HG03558 (cell line): Measurements from ENCODE around the gene EGFL7.

Experiments
- ATAC-seq: cut with Tn5 transposase; IDR thresholded peaks from one replicate; pipeline ENCODE4 v1.9.1; 2021; ENCODE audit warnings: moderate number of reproducible peaks; ENCODE audit not compliant: unreplicated experiment; ENCODE audit errors: extremely low read depth

Gene EGFL7

DNA sequence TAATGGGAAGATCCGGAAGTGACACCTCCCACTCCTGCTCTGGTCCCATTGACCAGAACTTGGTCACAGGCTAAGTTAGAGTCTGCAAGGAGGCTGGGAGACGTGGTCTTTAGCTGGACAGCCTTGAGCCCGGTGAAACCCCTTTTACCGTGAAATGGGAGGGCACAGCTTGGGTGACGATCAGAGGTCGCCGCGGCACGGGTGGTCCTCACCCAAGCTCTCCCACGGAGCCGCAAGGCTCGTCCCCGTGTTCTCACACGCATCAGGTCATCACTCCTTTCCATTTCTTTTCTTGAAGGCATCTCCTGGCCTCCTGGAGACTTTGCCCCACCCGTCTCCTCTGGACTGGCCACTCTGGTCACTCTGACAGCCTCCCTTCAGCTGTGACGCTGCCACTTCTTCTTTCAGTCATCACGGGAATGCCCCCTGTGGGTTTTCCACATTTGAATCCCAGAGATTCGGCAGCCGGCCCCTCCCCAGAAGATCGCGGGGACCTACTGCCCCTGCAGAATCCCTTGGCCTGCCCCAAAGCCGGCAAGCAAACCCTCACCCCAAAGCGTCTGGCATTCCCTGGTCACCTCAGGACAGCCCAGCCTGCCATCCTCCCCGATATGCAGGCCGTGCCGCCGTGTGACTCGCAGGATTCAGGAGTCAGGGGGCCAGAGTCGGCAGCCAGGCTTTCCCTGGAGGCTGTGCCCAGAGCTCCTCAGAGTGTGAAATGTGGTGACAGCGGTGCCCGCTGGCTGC, 18.9 kb upstream of the EGFL7 start:
- no peak for ATAC-seq

DNA sequence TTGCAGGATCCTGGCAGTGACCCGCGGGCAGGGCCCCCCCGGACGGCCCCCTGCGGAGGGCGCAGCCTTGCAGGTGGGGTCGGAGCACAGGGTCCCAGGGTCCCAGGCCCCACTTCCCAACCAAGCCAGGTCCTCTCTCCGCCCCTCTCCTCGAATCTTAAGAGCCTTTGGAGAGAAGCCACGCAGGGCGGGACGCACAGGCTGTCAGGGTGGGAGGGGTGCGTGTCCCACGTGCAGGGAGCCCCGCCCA, 18.4 kb upstream of the EGFL7 start:
- no peak for ATAC-seq

DNA sequence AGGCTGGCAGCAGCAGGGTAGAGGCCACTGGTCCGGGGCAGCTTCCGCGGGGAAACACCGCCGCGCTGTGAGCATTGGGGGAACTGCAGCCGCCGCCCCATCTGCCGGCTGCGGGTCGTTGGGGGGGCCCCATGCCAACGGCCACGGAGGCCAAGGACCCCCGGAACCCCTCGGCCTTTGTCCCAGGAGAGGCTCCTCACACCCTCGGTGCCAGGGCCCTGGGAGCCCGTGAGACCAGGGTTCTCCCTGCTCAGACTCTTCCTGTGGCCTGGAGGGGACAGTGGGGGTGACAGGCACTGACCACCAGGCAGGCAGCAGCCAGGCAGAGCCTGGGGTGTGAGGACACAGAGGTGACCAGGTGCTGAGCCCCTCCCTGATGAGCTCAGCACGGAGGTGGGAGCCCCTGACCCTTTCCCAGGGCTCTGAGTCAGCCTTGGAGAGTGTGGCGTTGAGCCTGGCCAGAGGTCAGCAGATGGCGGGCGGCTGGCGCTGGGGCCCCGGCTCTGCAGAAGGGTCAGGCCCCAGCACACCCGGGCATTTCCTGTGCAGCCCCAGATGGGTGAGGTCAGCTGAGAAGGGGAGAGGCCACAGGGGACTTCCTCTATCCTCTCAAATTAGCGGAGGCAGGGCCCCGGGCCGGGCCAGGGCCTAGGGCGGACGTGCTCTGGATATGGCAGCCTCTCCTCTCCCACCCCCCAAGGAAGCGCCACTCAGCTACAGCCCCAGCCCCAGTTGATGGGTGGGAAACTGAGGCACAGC, 17.9 kb upstream of the EGFL7 start:
- ATAC-seq = no peak

DNA sequence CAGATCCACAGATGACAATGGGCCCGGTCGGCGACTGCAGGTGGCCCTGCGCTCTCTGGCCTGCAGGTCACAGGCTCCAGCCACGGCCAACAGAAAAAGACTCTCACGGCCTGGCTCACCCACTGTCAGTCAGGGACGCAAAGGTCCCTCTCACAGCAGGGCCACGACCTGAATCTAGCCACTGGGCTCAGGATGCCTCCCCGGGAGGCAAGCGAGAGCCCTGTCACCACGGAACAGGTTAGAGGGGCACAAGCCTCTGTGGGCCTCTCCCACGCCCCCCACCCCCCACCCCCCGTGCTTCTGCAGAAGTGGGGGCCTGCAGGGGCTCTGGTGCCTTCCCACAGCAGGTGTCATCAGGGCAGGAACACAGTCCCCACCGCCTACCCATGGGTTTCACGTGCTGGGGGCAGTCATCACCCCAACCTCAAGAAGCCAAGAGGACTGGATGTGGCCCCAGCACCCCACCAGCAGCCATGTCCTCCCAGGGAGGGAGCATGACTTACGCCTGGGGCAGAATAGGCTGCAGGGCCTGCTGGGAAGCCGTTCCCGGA, 17.3 kb upstream of the EGFL7 start:
- ATAC-seq = no peak

DNA sequence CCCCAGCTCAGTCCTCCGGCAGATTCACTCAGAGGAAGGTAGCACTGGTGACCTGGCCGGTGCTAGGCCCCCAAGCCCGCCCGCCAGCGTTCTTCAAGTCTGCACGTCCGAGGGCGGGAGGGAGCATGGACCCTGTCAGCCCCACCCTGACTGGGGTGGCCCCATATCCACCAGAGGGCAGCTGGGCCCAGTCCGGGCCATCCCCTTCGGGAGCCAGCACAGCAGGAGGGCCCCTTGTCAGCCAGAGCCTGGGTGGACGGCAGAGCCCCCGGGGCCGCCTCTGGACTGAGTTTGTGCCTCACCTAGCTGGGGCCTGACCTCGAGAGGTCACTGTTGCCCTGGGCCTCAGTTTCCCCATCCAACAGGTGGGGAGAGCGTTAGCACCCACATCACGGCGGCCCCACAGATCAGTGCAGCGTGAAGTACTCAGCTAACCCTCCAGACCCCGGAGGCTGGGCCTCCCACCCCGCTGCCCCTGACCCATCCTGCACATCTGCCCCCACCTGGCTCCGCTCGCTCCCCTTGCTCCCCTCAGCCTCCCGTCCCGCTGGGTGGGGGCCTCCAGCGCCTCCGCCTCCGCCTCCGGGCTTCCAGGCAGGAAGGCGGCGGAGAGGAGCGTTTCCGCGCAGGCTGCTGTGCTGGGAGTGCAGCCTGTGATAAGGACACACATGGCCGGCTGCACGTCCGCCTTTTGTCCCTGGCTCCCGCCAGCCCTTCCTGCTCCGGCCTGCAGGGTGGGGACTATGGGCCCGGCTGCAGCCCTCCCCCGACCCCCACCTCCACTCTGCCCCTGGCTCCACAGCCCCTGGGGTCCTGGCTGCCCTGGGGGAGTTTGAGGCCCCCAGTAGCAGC, 16.6 kb upstream of the EGFL7 start:
- no peak for ATAC-seq

DNA sequence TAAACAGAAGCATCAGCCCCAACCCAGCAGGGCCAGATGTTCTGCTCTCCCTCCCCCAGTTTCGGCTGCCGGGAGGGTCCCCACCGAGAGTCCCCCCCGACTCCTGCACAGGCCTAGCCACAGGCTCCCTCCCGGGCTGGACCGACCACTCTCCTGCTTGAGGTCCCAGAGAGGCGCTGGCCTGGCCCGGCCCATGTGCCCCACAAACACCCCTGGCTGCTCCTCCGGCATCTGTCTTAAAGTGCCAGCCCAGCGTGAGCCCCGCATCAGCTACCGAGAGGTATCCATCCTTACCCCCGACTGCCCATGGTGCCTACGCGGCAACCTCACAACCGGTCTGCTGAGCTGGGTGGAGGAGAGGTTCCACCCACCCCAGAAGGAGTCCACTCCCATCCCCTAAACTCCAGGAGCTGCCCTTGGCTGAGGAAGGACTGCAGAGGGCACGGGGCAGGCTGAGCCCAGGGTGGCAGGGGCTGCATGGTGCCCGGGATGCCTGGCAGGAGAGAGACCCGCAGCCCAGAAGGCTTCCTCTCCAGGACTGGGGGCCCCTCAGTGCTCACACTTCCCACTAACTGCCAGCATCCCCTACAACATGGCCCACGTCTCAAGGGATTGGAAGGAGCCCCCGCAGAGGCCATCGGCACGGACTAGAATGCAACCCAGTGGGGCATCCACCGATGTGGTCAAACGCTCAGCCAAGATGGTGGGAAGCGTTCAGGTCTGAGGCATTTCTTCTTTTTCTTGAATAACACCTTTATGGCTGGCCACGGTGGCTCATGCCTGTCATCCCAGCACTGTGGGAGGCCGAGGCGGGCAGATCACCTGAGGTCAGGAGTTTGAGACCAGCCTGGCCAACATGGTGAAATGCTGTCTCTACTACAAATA, 15.6 kb upstream of the EGFL7 start:
- no peak for ATAC-seq

DNA sequence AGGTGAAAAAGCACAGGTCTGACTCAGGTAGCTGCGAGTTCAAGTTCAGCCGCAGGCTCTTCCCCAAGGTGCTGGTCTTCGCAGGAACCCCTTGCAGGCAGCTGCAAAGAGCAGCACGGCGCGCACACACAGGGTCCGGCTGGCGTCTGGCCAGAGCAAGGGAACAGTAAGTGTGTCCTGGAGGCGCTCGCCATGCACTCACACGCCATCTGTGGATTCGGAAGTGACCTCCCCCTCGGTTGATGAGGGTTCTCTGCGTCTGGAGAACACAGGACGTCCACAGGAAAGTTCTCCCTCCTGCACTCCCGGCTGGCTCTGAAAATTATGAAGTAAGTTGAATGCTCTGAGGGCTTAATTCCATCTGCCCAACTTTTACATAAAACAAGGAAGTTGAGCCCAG, 14.0 kb upstream of the EGFL7 start:
- no peak for ATAC-seq

DNA sequence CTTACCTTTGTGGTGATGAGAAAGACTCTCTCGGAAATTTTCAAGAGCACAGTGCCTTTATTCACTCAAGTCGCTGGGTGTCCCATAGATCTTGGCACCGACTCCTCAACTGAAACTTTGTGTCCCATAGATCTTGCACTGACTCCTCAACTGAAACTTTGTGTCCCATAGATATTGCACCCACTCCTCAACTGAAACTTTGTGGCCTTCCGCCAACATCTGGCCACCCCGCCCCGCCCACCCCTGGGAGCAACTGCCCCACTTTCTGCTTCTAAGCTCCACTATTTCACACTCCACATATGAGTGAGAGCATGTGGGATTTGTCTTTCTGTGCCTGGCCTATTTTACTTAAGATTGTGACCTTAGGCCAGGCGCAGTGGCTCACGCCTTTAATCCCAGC, 12.7 kb upstream of the EGFL7 start:
- no peak for ATAC-seq

DNA sequence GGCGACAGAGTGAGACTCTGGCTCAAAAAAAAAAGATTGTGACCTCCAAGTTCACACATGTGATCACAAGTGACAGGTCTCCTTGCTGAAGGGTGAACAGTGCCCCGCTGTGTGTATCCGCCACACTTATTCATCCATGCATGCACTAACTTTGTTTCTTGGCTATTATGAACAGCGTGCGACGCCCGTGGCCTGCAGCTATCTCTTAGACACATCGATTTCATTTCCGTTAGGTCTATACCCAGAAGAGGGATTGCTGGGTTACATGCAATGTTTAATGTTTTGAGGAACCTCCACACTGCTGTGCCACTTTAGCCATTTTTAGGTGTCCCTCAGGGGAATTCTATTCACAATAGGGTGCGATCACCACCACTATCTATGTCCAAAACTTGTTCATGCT, 12.1 kb upstream of the EGFL7 start:
- no peak for ATAC-seq

DNA sequence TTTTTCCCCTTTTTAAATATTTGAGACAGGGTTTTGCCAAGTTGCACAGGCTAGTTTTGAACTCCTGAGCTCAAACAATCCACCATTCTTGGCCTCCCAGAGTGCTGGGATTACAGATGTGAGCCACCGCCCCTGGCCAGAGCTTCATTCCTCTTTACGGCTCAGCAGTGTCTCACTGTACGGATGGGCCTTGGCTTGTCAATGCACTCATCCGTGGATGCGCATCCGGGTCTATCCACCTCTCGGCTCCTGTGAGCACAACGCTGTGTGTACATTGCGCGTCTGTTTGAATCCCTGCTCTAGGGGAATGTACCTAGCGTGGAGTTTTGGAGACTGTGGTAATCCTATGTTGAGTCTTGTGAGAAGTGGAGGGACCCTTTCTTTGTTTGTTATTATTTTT, 10.9 kb upstream of the EGFL7 start:
- no peak for ATAC-seq

DNA sequence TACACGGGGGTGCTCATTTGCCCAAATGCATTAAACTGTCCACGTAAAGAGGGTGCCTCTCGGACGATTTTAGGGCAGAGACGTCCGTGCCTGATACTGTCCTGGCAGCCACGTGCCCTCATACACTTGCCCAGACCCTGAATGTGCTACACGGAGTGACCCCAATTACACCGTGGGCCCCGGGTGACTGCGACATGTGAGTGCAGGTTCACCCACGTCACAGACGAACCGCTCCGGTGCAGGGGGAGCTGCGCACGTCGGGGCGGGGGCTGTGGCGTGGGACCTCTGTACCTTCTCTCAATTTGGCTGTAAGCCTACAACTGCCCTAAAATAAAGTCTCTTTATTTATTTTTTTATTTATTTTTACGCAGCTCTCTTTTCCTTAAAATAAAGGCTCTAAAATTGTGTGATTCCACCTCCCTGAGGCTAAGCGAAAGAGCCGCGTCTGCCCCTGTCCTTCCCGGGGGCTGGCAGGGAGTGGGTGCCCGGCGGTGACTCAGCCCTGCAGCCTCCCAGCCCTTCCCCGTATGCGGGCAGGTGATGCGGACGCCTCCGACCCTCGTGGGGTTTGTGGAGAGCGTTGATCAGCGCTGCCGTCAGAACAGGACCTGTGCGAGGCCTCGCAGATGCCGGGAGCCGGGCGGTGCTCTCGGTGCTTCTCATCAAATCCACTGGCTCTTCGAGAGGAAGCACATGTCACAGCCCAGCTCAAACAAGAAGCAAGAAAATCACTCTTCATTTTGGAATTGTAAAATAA, 9.2 kb upstream of the EGFL7 start:
- no peak for ATAC-seq

DNA sequence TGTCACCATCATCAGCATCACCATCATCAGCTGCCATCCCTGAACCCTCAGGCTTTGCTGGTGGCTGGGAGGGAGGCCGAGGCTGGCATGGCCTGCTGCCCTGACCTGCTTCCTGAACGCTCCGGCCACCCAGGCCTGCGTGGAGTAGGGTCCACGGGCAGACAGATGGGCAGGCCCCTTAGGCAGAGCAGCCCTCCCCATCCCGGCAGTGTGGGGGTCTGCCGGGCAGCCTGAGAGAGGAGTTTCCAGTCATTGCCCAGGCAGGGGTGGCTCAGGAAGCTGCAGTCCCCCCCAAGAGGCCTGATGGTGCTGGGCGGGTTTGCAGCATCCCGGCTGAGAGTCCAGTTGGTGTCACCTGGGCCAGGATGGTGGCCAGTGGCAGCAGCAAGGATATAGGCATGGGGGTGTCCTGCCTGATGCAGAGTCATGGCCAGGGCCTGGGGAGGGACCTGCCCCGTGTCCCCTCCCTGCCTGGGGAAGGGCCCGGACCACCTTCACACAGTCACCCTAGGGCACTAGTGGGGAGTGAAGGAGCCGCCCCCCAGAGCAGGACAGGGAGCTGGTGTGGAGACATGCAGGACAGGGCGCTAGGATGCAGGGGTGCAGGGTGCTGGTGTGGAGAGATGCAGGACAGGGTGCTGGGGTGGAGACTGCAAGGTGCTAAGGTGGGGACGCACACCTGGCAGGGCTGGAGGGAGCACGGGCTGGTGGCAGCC, 7.7 kb upstream of the EGFL7 start:
- no peak for ATAC-seq

DNA sequence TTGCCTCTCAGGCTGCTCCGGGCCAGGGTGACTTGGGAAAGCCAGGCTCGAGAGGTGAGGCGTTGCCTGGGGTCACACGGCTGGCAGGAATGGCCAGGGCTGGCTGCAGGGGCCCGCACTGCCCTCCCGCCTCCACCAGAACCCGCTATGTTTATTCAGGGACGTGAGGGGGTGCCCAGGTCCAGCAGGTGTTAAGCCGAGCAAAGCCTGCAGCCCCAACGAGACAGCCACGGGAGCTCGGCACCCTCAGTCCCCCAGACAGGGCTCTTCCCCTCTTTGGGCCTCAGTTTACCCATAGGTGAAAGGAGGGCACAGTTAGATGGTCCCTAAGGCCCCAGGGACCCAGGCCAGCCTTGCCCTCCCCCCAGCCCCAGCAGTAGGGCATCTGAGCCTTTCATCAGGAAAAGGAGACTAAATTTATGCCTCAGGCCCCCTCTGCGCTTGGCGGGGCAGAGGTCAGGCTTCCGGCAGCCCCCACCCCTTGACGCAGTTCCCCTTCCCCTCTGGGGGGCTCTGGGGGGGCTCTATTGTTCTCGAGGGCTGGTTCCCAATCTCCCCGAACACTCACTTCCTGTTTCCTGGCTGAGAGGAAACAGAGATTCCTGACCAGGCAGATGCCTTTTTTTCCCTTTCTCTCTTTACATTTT, 7.1 kb upstream of the EGFL7 start:
- ATAC-seq = no peak

DNA sequence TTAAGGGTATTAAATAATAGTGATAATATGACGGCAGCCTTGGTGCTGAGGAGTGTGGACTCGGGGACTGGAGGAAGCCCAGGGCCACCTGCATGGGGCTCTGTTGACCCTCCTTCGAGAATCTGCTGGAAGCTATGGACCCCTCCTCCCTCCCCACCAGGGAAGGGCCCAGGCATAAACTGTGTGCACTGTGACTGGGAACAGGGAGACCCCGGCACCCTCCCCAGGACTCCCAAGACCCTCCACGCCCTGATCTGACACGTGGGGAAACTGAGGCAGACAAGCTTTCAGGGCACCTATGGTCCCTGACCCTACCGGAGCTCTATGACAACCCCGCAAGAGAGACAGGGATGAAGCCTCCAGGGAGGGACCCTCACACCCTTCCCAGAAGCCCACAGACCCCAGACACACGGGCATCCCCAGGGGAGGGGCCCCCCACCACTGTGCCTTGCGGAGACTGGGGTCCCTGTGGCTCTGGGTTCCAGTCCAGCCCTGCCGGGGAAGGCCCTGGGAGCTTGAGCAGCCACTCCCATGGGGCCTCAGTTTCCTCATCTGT, 6.5 kb upstream of the EGFL7 start:
- ATAC-seq = no peak

DNA sequence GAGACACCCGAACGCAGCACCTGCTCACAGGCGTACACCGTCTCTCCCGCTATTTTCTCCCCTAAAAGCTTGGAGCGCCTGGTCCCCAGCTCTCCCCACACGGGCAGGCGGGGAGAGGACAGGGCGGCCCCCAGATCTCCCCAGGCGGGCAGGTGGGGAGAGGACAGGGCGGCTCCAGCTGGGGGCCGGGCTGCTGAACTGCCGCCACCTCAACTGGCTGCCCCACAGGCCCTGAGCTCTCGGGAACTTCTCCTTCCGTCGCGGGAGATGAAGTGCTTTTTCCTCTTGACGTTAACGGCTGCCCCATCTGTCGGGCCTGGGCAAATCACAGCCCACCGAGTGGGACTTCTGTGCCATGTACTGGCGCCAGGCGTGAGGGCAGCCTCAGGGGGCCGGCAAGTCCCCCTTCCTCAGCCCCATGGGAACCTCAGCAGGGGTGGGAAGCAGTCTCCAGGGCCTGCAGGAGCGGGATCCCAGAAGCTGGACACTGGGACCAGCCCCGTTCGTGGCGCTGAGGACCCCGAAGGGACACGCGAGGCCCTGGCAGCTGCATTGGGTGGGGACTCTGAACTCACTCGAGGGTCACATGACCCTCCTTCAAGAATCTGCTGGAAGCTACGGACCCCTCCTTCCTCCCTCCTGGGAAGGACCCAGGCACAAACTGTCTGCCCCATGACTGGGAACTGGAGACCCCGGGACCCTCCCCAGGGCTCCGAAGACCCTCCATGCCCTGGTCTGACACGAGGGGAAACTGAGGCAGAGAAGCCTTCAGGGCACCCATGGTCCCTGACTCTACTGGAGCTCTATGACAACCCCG, 5.7 kb upstream of the EGFL7 start:
- ATAC-seq = no peak

DNA sequence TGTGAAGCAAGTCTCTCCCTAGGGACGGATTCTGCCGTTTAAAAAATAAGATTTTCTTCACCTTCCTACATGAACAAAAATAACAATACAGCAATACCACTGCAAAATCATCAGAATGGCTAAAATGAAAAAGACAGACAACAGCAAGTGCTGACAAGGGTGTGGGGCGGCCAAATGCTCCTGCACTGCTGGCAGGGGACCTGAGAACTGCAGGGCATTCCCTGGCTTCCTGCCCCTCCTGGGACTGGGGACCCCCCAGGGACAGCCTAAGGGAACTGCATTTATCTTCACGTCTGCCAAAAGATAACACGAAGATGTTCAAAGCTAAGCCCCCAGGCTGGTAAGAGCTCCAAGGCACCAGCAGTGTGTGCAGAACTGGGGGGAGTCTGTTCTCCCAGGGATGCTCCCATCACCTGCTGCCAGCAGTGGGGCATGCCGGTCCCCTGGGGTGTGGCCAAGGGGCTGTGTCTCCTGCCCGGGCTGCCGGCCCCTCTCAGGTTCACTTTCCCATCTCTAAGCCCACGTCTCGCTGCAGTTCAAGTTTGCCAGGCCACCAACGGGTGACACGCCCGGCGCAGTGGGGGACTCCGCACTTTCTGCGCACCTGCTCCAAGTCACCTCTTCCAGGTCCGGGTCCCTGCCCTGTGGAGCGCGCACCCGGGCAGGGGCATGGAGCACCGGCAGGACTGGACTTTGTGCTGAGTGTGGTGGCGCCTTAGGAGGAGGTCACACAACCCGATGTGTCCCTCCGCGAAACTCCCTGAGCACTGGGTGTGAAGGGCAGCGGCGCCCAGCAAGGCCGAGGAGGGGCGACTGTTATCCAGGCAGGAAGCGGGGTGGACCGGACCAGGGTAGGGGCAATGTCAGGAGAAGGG, 4.5 kb upstream of the EGFL7 start:
- ATAC-seq = no peak
